Measurements from ENCODE around the gene TENM4. TPM values are rescaled to one million over a fixed set of nuclear protein-coding genes. Genes with fewer than 3 reads are reported as not detected.

Gene TENM4
- total RNA-seq, 4 donors from 2014 or later: 16.8 to 158 (median 120) TPM

- intact Hi-C loops (cut with DNase I): no loop called here
- WGBS, 2 donors: 22 to 37% methylated on average over 3 of the region's 3 CpGs
- TF ChIP-seq POLR2A (IDR thresholded peaks at IDR 0.05): no peak
- TF ChIP-seq, protein P1, sequence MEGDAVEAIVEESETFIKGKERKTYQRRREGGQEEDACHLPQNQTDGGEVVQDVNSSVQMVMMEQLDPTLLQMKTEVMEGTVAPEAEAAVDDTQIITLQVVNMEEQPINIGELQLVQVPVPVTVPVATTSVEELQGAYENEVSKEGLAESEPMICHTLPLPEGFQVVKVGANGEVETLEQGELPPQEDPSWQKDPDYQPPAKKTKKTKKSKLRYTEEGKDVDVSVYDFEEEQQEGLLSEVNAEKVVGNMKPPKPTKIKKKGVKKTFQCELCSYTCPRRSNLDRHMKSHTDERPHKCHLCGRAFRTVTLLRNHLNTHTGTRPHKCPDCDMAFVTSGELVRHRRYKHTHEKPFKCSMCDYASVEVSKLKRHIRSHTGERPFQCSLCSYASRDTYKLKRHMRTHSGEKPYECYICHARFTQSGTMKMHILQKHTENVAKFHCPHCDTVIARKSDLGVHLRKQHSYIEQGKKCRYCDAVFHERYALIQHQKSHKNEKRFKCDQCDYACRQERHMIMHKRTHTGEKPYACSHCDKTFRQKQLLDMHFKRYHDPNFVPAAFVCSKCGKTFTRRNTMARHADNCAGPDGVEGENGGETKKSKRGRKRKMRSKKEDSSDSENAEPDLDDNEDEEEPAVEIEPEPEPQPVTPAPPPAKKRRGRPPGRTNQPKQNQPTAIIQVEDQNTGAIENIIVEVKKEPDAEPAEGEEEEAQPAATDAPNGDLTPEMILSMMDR (IDR thresholded peaks at IDR 0.05): no peak
Measured at GRCh38 chr11:78927511-78927910, 513.3 kb downstream of the TENM4 start.

GRCh38 chr11:78926633-78927338 lies 514.0 kb downstream of the TENM4 start:
- H3K9me3 ChIP-seq: no peaks in the 10 kb centered on the region
- H3K27ac ChIP-seq: no peak overlapping the region
- DNase-seq: no peak
- WGBS, 2 donors: 82 to 83% methylated on average over 2 of the region's 2 CpGs
- TF ChIP-seq, protein P1 (IDR thresholded peaks at IDR 0.05): no peak
- TF ChIP-seq POLR2A (IDR thresholded peaks at IDR 0.05): no peak
- no peaks in the 10 kb centered on the region for H3K27me3 ChIP-seq
- intact Hi-C loops (cut with DNase I): no loop called here
- H3K4me1 ChIP-seq: peaks cover 0 to 5% of the 10 kb centered on the region in 2 donors
- no peak overlapping the region for H3K4me3 ChIP-seq (replicated peaks in 1 of 3)
- H3K36me3 ChIP-seq: no peaks in the 10 kb centered on the region

More at GRCh38 chr11:78927511-78927910, 513.3 kb downstream of the TENM4 start:
- Histone ChIP-seq H3K27me3 (no peaks in the 10 kb centered on the region), H3K36me3 (no peaks in the 10 kb centered on the region), H3K4me3 (replicated peaks in 1 of 3) (no peak overlapping the region), H3K9me3 (no peaks in the 10 kb centered on the region), H3K27ac (no peak overlapping the region), H3K4me1 (peaks cover 0 to 5% of the 10 kb centered on the region in 2 donors)
- DNase-seq: peak; percentile 72 to 73

DNA sequence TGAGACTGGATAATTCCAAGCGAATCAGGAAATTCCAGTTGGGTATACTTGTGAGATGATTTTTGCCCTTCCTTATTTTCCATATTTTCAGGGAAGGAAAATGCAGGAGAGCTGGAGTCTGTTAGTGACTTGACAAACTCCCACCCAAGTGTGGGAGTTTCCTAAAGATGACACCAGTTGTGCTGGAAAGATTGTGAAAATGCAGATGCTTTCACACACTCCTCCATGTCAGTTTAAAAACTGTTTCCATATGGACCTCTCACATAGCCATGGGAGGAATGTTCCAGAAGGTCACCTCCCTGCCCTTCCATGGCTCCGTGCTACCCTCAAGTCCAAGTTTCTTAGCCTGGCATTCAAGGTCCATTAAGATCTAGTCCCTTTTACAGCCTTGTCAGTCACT lies 515.4 kb downstream of the TENM4 start:
- no peak overlapping the region for H3K4me3 ChIP-seq (replicated peaks in 1 of 3)
- no peaks in the 10 kb centered on the region for H3K9me3 ChIP-seq
- H3K36me3 ChIP-seq: no peaks in the 10 kb centered on the region
- intact Hi-C loops (cut with DNase I): no loop called here
- TF ChIP-seq, protein P1 (IDR thresholded peaks at IDR 0.05): no peak
- no peak for TF ChIP-seq POLR2A (IDR thresholded peaks at IDR 0.05)
- DNase-seq: no peak
- H3K27me3 ChIP-seq: no peaks in the 10 kb centered on the region
- no peak overlapping the region for H3K27ac ChIP-seq
- H3K4me1 ChIP-seq: peaks cover 0 to 5% of the 10 kb centered on the region in 2 donors
- WGBS, 2 donors: 86 to 94% methylated on average over 2 of the region's 2 CpGs

GRCh38 chr11:78922859-78923625 lies 517.8 kb downstream of the TENM4 start:
- DNase-seq: peak in 1 of 2 donors; percentile 37
- intact Hi-C loops (cut with DNase I): no loop called here
- 57 to 69% methylated on average over 5 of the region's 5 CpGs for WGBS, 2 donors
- no peak overlapping the region for H3K27ac ChIP-seq
- no peak overlapping the region for H3K4me3 ChIP-seq (replicated peaks in 1 of 3)
- no peak for TF ChIP-seq POLR2A (IDR thresholded peaks at IDR 0.05)
- TF ChIP-seq, protein P1 (IDR thresholded peaks at IDR 0.05): no peak
- H3K4me1 ChIP-seq: peaks cover 0 to 5% of the 10 kb centered on the region in 2 donors
- no peaks in the 10 kb centered on the region for H3K9me3 ChIP-seq
- no peaks in the 10 kb centered on the region for H3K27me3 ChIP-seq
- no peaks in the 10 kb centered on the region for H3K36me3 ChIP-seq

GRCh38 chr11:78921509-78921908 lies 519.3 kb downstream of the TENM4 start:
- WGBS, 2 donors: 88 to 93% methylated on average over 3 of the region's 3 CpGs
- Histone ChIP-seq H3K4me1 (no peaks in the 10 kb centered on the region), H3K27ac (no peak overlapping the region), H3K4me3 (replicated peaks in 1 of 3) (no peak overlapping the region), H3K9me3 (no peaks in the 10 kb centered on the region), H3K27me3 (no peaks in the 10 kb centered on the region), H3K36me3 (no peaks in the 10 kb centered on the region)
- TF ChIP-seq, protein P1 (IDR thresholded peaks at IDR 0.05): no peak
- intact Hi-C loops (cut with DNase I): no loop called here
- DNase-seq: no peak
